Ovary (tissue), 3 donors: Measurements from ENCODE around the gene TBC1D5.

ENCODE experiments used
- CTCF ChIP-seq, 3 donors: fragments of 450-650 bp in 2 of 3; fragments of 200-600 bp in 1 of 3; IDR thresholded peaks; one replicate each; pipeline versions ENCODE4 v1.5.1 to v1.8.0; 2016 to 2022; ENCODE audit warnings: antibody characterized with exemption in 3 of 3, mild to moderate bottlenecking in 1 of 3
- EP300 ChIP-seq: sonication (generic); formaldehyde crosslinking; IDR thresholded peaks from one replicate; pipeline ENCODE4 v1.6.1; 2017; ENCODE audit warnings: antibody characterized with exemption
- POLR2A ChIP-seq: fragments of 450-650 bp; IDR thresholded peaks from one replicate; pipeline ENCODE4 v1.6.1; 2017; ENCODE audit warnings: antibody characterized with exemption, mild to moderate bottlenecking, moderate library complexity
- donor health status: DM: no; HTN: no; CAD: no.

GRCh38 chr3:17631609-17632008 lies 110.8 kb downstream of the TBC1D5 start:
- TF ChIP-seq CTCF (IDR thresholded peaks at IDR 0.05) (no peak), POLR2A (no peak), EP300 (no peak)
